Stimulated activated CD4-positive, alpha-beta T cell treated with anti-CD3 and anti-CD28 coated beads, Interleukin-1b, Interleukin-23, amount 100 ng/mL, for 24 hours (primary cell): ENCODE data around the gene MUC5B.
"Not testable (repeated sequence)": the region's sequence is repeated elsewhere in the genome, so short reads cannot be mapped to it uniquely, and the experiment has no call there.

Experiments used
- DNase-seq, 4 experiments: peaks; one replicate each; pipeline ENCODE4 v3.0.0-alpha.2; 2020; ENCODE audit warnings: low read depth in 4 of 4, low spot score in 1 of 4

The MUC5B gene

DNA sequence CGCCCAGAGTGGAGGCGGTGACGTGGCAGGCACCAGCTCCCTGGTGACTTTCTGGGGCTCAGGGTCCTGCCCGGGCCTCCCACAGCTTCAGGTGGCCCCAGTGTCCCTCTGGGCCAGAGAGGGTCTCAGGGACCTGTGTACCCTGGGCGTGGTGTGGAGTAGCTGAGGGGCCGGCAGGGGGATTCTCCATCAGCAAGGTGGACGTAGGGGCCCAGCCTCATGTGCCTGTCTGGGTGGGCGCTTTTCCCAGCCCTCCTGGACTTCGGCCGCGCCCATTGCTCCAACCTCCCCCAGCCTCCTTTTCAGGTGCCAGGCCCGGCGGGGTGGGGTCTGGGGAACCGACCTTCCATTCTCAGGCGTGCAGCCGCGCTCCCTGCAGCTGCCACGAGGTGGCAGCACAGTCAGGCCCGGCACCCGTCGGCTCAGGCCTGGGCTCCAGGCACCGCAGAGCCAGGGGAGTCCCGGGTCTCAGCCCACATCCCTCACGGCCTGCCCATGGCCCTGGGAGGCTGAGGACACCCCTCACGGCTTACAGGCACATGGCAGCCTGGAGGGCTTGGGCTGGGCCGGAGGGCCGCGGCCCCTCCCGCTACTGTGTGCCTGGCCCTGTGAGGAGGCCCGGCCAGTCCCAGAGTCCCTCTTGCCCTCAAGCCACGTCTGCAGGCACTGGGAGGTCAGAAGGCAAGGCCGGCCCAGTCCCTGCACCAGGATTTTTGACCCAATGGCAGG is 19.9 kb upstream of the MUC5B start:
- DNase-seq: peak; percentile 18 to 49 (median 46)

DNA sequence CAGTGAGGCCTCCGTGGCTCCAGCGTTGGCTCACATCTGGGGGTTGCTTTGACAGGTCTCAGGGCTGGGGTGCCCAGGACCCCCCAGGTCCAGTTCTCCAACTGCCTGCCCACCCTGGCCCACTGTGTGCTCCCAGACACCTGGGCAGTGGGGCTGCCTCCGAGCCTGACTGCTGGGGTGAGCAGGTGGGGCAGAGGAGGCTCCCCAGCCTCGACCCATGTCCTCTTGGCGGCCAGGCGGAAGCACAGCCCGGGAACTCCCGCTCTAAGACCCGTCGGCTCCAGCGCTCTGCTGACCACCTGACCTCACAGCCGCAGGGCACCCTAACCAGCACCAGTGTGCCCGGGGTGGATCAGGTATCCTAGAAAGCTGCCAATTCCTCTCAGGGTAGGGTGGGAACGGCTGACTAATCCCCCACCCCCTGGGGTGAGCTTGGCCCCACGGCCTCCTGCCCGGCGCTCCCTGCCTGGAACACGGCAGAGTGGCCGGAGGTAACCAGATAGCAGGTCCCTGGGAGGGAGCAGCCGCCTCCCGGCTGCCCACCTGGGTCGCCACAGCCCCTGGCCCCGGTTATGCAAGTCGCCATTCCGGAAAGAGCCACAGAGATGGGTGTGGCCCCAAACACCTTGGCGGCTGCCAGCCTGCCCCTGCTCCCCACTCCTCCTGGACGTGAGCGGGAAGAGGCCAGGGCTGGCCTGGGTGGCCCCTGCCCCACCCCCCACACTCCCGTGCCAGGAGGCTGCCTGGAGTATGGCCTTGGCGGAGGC is 19.2 kb upstream of the MUC5B start:
- DNase-seq: no peak

DNA sequence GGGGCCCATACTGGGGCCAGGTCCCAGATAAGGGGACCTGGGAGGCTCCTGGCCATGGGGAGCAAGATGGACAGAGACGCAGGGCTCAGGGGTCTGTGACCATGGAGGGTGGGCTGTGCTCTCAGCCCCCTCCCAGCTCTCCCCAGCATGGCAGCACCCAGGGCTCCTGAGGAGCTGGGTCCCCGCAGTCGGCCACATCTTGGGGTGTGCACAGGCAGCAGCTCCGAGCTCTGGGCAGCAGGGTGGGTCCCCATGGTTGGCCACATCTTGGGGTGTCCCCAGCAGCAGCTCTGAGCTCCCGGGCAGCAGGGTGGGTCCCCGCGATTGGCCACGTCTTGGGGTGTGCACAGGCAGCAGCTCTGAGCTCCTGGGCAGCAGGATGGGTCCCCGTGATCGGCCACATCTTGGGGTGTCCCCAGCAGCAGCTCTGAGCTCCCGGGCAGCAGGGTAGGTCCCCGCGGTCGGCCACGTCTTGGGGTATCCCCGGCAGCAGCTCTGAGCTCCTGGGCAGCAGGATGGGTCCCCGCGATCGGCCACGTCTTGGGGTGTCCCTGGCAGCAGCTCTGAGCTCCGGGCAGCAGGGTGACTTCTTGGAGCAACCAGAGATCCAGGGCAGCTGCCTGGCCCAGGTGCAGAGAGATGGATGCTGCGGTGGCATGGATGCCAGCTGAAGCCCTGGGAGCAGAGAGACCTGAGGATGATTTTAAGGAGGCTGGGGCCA is 18.3 kb upstream of the MUC5B start:
- DNase-seq: no peak

DNA sequence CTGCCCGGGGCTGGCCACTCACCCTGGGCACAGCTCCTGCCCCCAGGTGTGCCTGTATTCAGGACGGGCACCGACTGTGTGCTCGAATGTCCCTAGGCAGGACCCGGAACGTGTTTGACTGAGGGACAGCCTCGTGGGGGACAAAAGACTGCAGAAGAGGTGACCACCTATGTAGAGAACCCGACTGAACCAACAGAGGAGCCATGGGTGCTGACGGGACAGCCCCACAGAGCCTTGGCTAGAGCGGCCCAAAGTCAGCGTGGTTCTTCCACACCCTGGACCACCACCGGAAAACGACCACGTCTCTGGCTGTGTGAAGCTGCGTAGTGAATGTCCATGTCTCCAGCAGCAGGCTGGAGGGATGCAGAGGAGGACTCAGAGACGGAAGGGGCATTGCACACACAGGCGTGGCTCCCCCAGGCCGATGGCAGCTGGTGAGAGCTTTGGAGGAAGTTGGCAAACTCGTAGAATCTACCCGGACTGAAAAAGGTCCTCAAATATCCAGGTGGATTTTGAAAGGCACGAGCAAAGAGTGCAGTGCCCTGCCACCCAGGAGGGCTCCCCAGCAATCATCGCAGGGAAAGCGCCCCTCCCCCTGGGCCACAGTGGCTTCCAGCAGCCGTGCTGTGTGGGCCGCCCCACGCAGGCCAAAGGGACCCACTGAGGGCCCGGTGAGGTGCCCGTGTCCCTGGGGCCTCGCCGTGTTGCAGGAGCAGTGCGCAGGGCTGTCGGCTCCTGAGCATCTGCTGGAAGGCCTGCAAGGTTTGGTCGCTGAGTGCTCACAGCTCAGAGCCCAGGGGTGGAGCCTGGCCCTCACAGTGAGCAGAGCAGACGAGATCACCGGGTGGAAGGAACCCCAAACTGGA is 17.5 kb upstream of the MUC5B start:
- no peak for DNase-seq

DNA sequence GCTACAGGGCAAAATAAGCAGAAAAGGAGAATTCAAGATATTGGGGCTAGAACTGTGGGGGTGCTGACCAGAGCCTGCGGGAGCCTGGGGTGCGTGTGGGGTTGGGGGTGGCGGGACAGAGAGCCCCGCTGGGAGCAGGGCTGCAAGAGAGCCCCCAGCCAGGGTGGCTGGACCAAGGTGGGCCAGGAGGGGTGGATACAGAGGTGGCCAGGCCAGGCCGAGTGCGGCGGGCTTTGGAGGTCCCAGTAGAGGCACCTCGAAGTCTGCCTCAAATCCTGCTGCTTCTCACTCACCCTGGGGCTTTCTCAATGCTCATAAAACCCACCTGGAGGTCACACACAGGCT is 16.9 kb upstream of the MUC5B start:
- DNase-seq: no peak

DNA sequence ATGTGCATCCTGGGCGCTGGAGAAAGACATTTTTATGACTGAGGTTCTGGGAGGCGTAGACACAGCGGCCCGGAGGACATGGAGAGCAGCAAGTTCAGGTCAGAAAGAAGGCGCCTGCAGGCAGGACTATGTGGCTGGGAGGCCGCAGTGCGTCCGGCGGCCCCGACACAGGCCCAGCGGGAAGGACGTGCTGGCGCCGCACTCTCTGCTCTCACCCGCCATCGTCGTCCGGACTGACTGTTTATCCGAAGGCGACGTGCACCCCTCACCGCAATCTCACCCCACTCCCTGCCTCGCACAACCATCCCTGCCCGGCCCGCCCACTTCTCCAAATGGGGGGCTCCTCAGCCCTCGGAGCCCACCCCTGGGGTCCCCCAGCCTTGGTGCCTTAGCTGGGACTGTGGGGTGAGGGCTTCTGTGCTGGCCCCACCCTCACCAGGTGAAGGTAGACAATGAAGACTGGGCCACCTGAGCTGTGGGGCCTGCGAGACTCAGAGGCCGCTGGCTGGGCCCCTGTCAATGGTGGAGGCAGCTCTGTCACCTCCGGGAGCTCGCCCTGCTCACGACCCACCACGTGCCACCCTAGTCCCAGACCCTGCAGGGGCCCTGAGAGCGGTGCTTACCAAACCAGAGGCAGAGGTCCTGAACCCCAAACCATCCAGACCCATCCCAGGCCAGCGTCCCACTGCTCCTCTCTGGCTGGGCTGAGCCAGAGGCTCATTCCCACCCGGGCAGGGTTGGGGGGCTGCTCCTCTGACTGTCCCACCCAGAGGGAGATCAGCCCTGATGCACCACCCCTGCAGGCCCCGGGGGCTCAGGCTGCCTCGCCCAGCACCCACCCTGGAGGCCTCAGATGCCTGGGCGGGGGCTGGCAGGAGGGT is 16.2 kb upstream of the MUC5B start:
- no peak for DNase-seq

DNA sequence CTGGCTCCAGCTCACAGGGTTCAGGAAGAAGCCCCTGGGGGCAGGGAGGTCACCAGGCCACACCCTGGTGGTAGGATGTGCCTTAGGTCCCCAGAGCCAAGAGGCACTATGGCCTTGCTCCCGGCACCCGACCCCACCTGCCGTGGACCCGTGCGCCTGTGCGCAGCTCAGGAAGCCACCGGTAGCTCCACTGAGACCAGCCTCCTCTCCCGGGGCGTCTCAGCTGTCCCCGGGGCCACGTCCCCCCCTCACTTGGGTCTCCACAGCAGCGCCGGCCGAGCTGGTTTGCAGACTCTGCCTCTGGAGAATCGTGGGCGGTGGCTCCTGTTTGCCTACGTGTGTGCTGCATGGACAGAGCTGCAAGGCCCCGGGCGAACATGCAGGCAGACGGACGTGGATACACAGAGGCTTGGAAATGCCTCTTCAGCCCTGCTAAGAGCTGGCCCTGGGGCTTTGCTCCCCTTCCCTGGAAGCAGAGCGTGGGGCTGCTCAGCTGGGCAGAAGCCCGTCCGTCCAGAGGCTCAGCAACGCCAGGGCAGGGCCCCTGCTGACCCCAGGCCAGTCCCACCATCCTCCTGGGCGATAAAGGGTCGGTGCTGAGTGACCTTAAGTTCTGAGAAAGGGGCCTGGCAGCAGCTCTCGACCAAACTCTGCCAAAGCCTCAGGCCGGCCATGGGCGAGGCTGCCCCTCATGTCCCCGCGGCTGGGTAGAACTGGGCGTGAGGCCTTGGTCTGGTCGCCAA is 15.3 kb upstream of the MUC5B start:
- no peak for DNase-seq

DNA sequence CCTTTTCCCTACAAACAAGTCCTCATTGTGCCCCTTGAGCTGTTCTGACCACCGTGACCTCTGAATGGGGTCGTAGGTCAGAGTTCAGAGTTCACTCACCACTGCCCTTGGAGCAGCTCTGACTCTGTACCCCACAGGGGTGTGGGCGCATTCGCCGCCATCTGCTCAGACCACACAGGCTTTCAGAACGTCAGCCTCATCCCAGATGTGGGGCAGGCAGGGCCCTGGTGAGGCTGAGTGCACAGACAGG is 14.8 kb upstream of the MUC5B start:
- no peak for DNase-seq

DNA sequence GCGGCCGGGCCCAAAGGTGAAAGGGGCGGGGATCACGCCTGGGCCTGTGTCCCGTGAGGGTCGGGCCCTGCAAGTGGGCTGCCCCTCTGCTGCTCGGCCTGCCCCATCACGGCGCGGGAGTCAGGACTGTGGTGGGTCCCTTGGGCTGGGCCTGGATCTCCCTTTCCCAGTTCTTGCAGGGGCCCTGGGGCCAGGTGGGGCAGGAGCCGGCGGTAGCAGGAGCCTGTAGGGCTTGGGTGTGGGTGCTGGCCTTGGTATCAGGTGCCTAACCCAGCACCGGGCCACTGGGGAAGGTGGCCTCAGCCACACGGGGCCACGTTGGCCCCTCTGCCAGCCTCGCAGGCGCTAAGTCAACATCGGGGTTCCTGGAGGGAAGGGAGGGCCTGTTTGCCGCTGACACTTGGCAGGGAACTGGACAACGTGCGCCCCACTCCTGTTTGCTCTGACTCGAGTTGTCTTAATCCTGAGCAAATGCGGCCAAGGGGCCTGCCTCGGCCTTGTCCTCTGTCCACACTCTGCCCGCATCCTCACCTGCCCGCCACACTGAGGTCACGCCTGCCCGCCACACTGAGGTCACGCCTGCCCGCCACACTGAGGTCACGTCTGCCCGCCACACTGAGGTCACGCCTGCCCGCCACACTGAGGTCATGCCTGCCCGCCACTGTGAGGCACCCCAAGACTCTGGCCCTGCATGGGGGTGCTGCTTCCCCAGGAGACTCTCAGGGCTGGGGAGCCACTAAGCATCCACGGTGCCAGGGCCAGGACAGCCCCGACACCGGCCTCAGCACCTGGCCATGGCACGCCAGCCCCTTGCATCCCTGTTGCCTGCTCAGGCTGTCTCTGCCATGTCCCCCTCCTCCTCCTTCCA is 14.2 kb upstream of the MUC5B start:
- DNase-seq: no peak

DNA sequence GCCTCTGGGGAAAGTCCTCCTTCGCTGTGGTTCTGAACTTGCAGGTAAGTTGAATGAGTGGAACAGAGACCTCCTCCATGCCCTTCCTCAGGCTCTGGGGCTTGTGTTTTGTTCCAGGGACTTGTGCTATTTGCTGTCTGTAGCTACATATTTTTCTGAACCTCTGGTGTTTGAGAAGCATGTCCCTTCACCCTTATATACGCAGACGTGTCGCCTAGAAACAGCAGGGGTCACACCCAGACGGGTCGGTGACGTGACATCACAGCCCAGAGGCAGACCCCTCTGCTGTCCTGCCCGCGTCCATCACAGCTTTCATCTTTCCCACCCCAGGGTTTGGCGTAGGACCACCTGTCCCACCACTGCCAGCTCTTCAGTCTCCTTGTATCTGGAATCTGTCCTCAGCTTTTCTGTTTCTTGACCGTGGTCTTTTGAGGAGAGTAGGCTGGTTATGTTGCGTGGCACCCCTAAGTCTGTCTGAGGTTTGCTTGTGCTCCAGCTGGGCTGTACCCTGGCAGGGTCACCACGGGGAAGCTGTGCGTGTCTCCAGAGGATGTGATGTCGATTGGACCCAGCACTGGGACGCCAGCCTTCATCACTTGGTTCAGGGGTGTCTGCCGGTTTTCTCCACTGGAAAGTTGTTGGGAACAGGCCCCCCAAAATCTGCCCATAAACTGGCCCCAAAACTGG is 13.4 kb upstream of the MUC5B start:
- no peak for DNase-seq

DNA sequence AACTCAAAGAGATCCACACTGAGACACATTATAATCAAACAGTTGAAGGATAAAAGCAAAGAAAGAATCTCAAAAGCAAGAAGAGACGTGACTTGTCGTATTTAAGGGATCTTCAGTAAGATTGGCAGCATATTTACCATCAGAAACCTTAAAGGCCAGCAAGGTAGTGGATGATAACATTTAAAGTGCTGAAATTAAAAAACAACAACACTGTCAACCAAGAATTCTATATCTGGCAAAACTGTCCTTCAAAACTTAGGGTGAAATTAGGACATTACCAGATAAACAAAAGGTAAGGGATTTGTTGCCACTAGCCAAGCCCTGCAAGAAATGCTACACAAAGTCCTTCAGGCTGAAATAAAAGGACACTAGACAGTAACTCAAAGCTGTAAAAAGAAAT is 11.0 kb upstream of the MUC5B start:
- DNase-seq: no peak

DNA sequence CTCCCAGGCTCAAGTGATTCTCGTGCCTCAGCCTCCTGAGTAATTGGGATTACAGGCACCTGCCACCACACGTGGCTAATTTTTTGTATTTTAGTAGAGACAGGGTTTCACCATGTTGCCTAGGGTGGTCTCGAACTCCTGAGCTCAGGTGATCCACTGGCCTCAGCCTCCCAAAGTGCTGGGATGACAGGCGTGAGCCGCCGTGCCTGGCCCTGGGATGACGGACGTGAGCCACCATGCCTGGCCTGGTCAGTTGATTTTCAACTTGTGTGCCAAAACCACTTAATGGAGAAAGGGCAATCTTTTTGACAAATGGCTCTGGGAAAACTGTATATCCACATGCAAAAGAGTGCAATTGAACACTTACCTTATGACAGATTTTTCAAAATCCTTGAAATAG is 7.0 kb upstream of the MUC5B start:
- DNase-seq: not testable (repeated sequence)

DNA sequence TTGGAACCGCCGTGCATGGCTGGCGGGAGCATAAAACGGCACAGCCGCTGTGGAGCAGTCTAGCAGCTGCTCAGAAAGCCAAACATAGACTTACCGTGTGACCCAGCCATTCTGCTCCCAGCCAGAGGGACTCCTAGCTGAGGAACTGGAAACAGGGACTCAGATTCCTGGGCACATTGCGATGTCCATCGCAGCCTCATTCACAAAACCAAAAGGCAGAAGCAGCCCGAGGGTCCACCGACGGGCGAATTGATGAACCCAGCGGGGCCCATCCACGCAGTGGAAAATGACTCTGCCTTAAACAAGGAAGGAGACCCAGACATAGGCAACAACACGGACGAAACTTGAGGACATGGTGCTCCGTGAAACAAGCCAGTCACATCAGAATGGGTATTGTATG is 5.7 kb upstream of the MUC5B start:
- DNase-seq: no peak

DNA sequence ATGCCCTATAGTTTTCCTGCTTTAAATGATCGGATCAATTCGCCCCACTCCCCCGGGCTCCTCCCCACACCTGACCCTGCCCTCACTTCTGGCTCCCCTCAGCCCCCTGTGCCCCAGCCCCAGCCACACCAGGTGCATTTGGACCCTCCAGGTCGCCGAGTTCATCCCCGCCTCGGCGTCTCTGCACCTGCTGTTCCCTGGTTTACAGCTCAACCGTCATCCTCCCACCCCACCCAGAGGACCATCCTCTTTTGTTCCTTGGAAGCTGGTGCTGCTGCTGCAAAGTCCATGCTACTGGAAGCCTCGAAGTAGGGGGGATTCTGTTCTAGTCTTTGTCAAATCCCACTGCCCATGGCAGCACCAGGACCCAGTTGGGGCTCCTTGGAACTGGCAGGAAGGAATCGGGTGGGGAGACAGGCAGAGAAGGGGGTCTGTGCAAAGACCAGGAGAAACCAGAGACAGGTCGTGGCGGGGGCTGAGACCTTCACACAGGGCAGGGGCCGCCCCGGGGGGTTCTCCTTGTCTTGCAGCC is 4.5 kb upstream of the MUC5B start:
- no peak for DNase-seq

DNA sequence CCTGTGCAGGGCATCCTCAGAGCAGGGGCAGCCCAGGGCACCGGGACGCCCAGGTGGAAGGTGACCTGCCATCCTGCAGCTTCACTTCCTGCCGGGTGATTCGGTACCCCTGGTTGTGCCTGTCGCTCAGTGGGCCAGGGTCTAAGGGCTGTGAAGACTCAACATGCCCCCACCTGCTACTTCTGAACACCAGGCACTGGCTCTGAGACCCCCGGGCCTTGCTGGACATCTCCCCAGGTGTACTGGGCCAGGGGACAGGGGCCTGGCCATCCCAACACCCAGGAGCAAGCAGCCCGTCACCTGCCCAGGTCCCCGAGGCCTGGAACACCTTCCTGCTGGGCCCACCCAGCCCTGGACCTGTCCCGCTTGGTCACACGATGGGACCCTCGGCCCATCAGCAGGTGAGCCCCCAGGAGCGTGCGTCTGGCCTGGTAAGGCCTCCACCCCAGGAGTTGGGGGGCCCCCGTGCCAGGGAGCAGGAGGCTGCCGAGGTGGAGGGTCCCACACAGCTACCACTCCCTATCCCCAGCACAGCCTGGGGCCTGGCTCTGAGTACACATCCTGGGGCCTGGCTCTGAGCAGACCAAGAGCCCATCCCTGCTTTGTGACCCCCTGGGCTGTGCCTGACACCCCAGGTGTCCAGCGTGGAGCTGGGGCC is 3.9 kb upstream of the MUC5B start:
- DNase-seq: no peak

DNA sequence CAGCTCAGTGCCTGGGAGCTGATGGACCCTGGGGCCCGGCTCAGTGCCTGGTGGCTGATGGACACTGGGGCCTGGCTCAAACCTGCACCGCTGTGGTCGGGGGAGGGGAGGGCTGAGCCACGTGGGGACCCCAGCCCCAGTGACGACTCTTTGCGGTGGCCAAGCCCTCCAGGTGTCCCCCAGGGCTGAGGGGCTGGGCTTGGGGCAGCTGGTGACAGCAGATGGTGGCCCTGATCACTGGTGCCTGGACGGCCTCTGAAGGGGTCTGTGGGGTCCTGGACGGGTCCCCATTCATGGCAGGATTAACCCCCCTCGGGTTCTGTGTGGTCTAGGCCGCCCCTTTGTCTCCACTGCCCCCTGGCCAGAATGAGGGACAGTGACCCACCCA is 3.4 kb upstream of the MUC5B start:
- no peak for DNase-seq
